Superior temporal gyrus (tissue), 1 donor: ENCODE data around the gene JMJD4.

Experiments
- DNase-seq: peaks from one replicate; pipeline ENCODE4 v3.0.0-alpha.2; 2016; ENCODE audit errors: extremely low spot score

JMJD4 gene

GRCh38 chr1:227685807-227686206 lies 49.3 kb downstream of the JMJD4 start:
- no peak for DNase-seq
